H9 (cell line): ENCODE data around the gene CST4. TPM values are rescaled to one million over a fixed set of nuclear protein-coding genes. Genes with fewer than 3 reads are reported as not detected.

ENCODE experiments used
- DNase-seq: peaks from one replicate; pipeline ENCODE4 v3.0.0-alpha.2; 2017
- H2AFZ ChIP-seq: one replicate; pipeline ENCODE4 v1.6.1; 2013; ENCODE audit warnings: mild to moderate bottlenecking, low read length, control low read depth, moderate library complexity
- H2AK5ac ChIP-seq: 2 replicates; pipeline ENCODE4 v1.6.1; 2013; ENCODE audit warnings: low read length, control low read depth, mixed read lengths; ENCODE audit not compliant: insufficient read length
- H2BK120ac ChIP-seq: one replicate; pipeline ENCODE4 v1.6.1; 2013; ENCODE audit warnings: low read depth, mild to moderate bottlenecking, low read length, control low read depth, inconsistent platforms; ENCODE audit not compliant: poor library complexity, severe bottlenecking
- H2BK12ac ChIP-seq: 2 replicates; pipeline ENCODE4 v1.6.1; 2013; ENCODE audit warnings: low read length, control low read depth, mixed read lengths, low read depth; ENCODE audit not compliant: insufficient read length
- H2BK15ac ChIP-seq: 2 replicates; pipeline ENCODE4 v1.6.1; 2013; ENCODE audit warnings: low read depth, low read length, control low read depth
- H2BK20ac ChIP-seq: one replicate; pipeline ENCODE4 v1.6.1; 2013; ENCODE audit warnings: low read depth, mild to moderate bottlenecking, low read length, control low read depth, inconsistent platforms; ENCODE audit not compliant: poor library complexity, severe bottlenecking
- H2BK5ac ChIP-seq: 2 replicates; pipeline ENCODE4 v1.6.1; 2013; ENCODE audit warnings: low read length, control low read depth, mixed read lengths; ENCODE audit not compliant: insufficient read length
- H3K14ac ChIP-seq: 2 replicates; pipeline ENCODE4 v1.6.1; 2013; ENCODE audit warnings: low read length, control low read depth; ENCODE audit not compliant: insufficient read depth
- H3K18ac ChIP-seq: 2 replicates; pipeline ENCODE4 v1.6.1; 2013; ENCODE audit warnings: low read depth, mild to moderate bottlenecking, mixed read lengths, low read length, control low read depth; ENCODE audit not compliant: insufficient read length
- H3K23ac ChIP-seq: 2 replicates; pipeline ENCODE4 v1.6.1; 2013; ENCODE audit warnings: low read length, control low read depth, mixed read lengths, low read depth; ENCODE audit not compliant: insufficient read length
- H3K23me2 ChIP-seq: 2 replicates; pipeline ENCODE4 v1.6.1; 2013; ENCODE audit warnings: low read depth, mild to moderate bottlenecking, mixed read lengths, low read length, control low read depth; ENCODE audit not compliant: insufficient read length, poor library complexity, severe bottlenecking
- H3K27ac ChIP-seq: 2 replicates; pipeline ENCODE4 v1.5.1; 2013; ENCODE audit warnings: low read length, control low read depth, mixed read lengths, low read depth; ENCODE audit not compliant: insufficient read length
- H3K27me3 ChIP-seq: 2 replicates; pipeline ENCODE4 v1.6.1; 2013; ENCODE audit warnings: low read length, control low read depth, inconsistent platforms; ENCODE audit not compliant: insufficient read depth
- H3K4ac ChIP-seq: 2 replicates; pipeline ENCODE4 v1.6.1; 2013; ENCODE audit warnings: low read depth, mild to moderate bottlenecking, control low read depth, inconsistent platforms, low read length, moderate library complexity
- H3K4me1 ChIP-seq: 2 replicates; pipeline ENCODE4 v1.6.1; 2013; ENCODE audit warnings: low read length, control low read depth, inconsistent platforms; ENCODE audit not compliant: insufficient read depth
- H3K4me2 ChIP-seq: 2 replicates; pipeline ENCODE4 v1.6.1; 2013; ENCODE audit warnings: low read length, control low read depth, mixed read lengths; ENCODE audit not compliant: insufficient read length, insufficient read depth
- H3K56ac ChIP-seq: 2 replicates; pipeline ENCODE4 v1.6.1; 2013; ENCODE audit warnings: low read depth, mild to moderate bottlenecking, mixed read lengths, low read length, control low read depth; ENCODE audit not compliant: insufficient read length
- H3K79me1 ChIP-seq: 2 replicates; pipeline ENCODE4 v1.6.1; 2013; ENCODE audit warnings: low read depth, mild to moderate bottlenecking, moderate library complexity, low read length, control low read depth, inconsistent platforms; ENCODE audit not compliant: insufficient read depth, poor library complexity, severe bottlenecking
- H3K79me2 ChIP-seq: 2 replicates; pipeline ENCODE4 v1.6.1; 2013; ENCODE audit warnings: low read length, control low read depth, inconsistent platforms; ENCODE audit not compliant: insufficient read depth
- H3K9ac ChIP-seq: 2 replicates; pipeline ENCODE4 v1.6.1; 2013; ENCODE audit warnings: low read length, control low read depth, mixed read lengths; ENCODE audit not compliant: insufficient read length; ENCODE audit errors: extremely low read depth
- H3K9me3 ChIP-seq: one replicate; pipeline ENCODE4 v1.6.1; 2013; ENCODE audit warnings: low read depth, low read length, inconsistent platforms; ENCODE audit not compliant: control insufficient read depth
- H3T11ph ChIP-seq: one replicate; pipeline ENCODE4 v1.6.1; 2013; ENCODE audit warnings: mild to moderate bottlenecking, low read length, control low read depth, inconsistent platforms
- H4K20me1 ChIP-seq: one replicate; pipeline ENCODE4 v1.6.1; 2013; ENCODE audit not compliant: control insufficient read depth, insufficient read length, insufficient read depth
- H4K5ac ChIP-seq: 2 replicates; pipeline ENCODE4 v1.6.1; 2013; ENCODE audit warnings: low read depth, mild to moderate bottlenecking, mixed read lengths, low read length, control low read depth; ENCODE audit not compliant: insufficient read length
- H4K8ac ChIP-seq: replicated peaks from 2 replicates; pipeline ENCODE4 v1.6.1; 2013; ENCODE audit warnings: low read length, control low read depth, mixed read lengths, low read depth; ENCODE audit not compliant: insufficient read length
- H4K91ac ChIP-seq: 2 replicates; pipeline ENCODE4 v1.6.1; 2013; ENCODE audit warnings: low read depth, mild to moderate bottlenecking, moderate library complexity, mixed read lengths, low read length, control low read depth; ENCODE audit not compliant: insufficient read length
- H3K27ac Mint-ChIP-seq, 3 experiments: 2 replicates in 2 of 3; 3 replicates in 1 of 3; pipeline ENCODE4 v1.8.0; 2020 to 2021; ENCODE audit warnings: mixed read lengths in 3 of 3, mild to moderate bottlenecking in 1 of 3, moderate library complexity in 1 of 3
- H3K27me3 Mint-ChIP-seq: 2 replicates; pipeline ENCODE4 v1.8.0; 2021; ENCODE audit warnings: low read depth, mild to moderate bottlenecking, moderate library complexity, mixed read lengths
- H3K36me3 Mint-ChIP-seq, 3 experiments: 2 replicates in 2 of 3; 3 replicates in 1 of 3; pipeline ENCODE4 v1.8.0; 2020 to 2021; ENCODE audit warnings: low read depth in 3 of 3, mixed read lengths in 3 of 3; ENCODE audit not compliant: insufficient read depth in 1 of 3
- H3K4me1 Mint-ChIP-seq, 2 experiments: 2 replicates each; pipeline ENCODE4 v1.8.0; 2020; ENCODE audit warnings: mixed read lengths in 2 of 2
- H3K4me3 Mint-ChIP-seq, 2 experiments: 2 replicates in 1 of 2; 3 replicates in 1 of 2; pipeline ENCODE4 v1.8.0; 2020 to 2021; ENCODE audit warnings: mild to moderate bottlenecking in 2 of 2, mixed read lengths in 2 of 2, moderate library complexity in 1 of 2
- H3K9me3 Mint-ChIP-seq, 2 experiments: 2 replicates in 1 of 2; 3 replicates in 1 of 2; pipeline ENCODE4 v1.8.0; 2020; ENCODE audit warnings: mild to moderate bottlenecking in 2 of 2, mixed read lengths in 2 of 2, moderate library complexity in 1 of 2
- CTCF ChIP-seq: fragments of 200-600 bp; sonication (generic); conservative IDR thresholded peaks from 3 replicates; pipeline ENCODE4 v1.8.0; 2021; ENCODE audit warnings: antibody characterized with exemption, mild to moderate bottlenecking
- WGBS: extraction: QIAGEN DNeasy Blood & Tissue Kit; methylation state at CpG from one replicate; pipeline ENCODE4 v1.1.7; 2013; ENCODE audit warnings: missing lambda C conversion rate, low lambda C conversion rate, mixed read lengths; ENCODE audit not compliant: insufficient read length; ENCODE audit errors: extremely low coverage; 5-methylcytosine and 5-hydroxymethylcytosine counted together
- total RNA-seq: library from RNA; stranded (reverse); gene quantifications from 2 replicates; pipeline ENCODE4 v1.2.1, GENCODE V29; 2021

The CST4 gene
- total RNA-seq, 1 experiment from 2014 or later = not detected

GRCh38 chr20:23669327-23669726 lies 19.5 kb downstream of the CST4 start:
- Histone ChIP-seq H3K23ac (no peak overlapping the region), H3T11ph (no peak overlapping the region), H2BK5ac (no peak overlapping the region), H2AFZ (no peak overlapping the region), H3K79me2 (no peaks in the 10 kb centered on the region), H3K4ac (no peak overlapping the region), H3K23me2 (no peaks in the 10 kb centered on the region), H3K9me3 (no peaks in the 10 kb centered on the region), H2BK15ac (no peak overlapping the region), H3K56ac (no peak overlapping the region), H4K5ac (peak overlapping the region; percentile 22), H3K14ac (no peak overlapping the region), H4K8ac (peak overlapping the region; percentile 51), H3K79me1 (no peaks in the 10 kb centered on the region), H3K27me3 (no peaks in the 10 kb centered on the region), H3K9ac (no peak overlapping the region), H3K27ac (no peak overlapping the region), H2BK12ac (no peak overlapping the region), H3K4me2 (no peak overlapping the region), H2BK120ac (no peak overlapping the region), H4K91ac (no peak overlapping the region), H4K20me1 (no peaks in the 10 kb centered on the region), H2BK20ac (no peak overlapping the region), H3K4me1 (no peaks in the 10 kb centered on the region), H3K18ac (no peak overlapping the region), H2AK5ac (no peak overlapping the region)
- Mint-ChIP-seq H3K27me3 (peaks cover 2% of the 10 kb centered on the region; the same call in 1 of the 2 replicates), H3K4me1 (no peaks in the 10 kb centered on the region), H3K9me3 (no peaks in the 10 kb centered on the region), H3K4me3 (no peak overlapping the region), H3K36me3 (no peaks in the 10 kb centered on the region), H3K27ac (no peak overlapping the region)
- no peak for DNase-seq
- TF ChIP-seq CTCF = no peak
- WGBS = no CpG with 5 or more reads among the region's 1 CpG
